ENCODE measurements around the gene PIGN. TPM values are rescaled to one million over a fixed set of nuclear protein-coding genes. Genes with fewer than 3 reads are reported as not detected.

The PIGN gene
- total RNA-seq, 1 donor from 2014 or later, result 22.6 TPM

DNA sequence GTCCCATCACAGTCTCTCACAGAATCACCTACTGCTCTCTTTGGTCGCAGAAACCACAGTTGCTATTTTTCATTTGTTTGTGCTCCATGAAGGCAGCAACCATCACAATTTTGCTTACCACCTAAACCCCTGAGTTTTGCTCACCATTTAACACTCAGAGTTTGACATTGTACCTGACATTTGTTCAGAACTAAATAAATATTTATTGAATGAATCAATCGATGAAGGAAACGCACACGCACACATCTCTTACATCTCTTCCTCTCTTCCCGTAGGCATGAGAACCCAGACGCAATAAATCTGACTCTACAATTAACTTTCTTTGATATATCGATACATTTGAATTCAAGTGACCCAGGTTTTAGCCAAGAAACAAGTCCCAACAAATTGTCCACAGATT, 188.5 kb downstream of the PIGN start:
- DNase-seq (ENCODE audit: low read depth), result no peak
- TF ChIP-seq, protein P1, sequence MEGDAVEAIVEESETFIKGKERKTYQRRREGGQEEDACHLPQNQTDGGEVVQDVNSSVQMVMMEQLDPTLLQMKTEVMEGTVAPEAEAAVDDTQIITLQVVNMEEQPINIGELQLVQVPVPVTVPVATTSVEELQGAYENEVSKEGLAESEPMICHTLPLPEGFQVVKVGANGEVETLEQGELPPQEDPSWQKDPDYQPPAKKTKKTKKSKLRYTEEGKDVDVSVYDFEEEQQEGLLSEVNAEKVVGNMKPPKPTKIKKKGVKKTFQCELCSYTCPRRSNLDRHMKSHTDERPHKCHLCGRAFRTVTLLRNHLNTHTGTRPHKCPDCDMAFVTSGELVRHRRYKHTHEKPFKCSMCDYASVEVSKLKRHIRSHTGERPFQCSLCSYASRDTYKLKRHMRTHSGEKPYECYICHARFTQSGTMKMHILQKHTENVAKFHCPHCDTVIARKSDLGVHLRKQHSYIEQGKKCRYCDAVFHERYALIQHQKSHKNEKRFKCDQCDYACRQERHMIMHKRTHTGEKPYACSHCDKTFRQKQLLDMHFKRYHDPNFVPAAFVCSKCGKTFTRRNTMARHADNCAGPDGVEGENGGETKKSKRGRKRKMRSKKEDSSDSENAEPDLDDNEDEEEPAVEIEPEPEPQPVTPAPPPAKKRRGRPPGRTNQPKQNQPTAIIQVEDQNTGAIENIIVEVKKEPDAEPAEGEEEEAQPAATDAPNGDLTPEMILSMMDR (IDR thresholded peaks at IDR 0.05; ENCODE audit: insufficient read depth, low read length, poor library complexity, severe bottlenecking), result no peak

DNA sequence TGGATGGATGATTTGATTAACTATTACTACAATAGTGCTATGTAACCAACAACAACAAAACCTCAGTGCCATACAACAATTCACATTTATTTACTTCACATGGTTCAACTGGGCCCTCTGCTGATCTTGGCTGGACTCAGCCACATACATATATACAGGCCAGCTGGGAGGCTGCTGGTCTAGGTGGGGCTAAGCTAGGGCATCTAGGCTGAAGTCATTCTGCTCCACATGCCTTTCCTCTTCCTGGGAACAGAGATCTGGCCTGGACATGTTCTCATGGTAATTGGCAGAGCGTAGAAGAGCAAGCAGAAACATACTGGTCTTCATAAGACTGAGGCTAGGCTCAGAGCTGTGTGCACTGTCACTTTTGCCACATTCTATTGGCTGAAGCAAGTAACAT, 191.2 kb downstream of the PIGN start:
- Histone ChIP-seq H3K27me3 (ENCODE audit: control insufficient read depth, insufficient read depth, low read length) (no peaks in the 10 kb centered on the region), H3K36me3 (ENCODE audit: control insufficient read depth, insufficient read depth, low read length) (no peaks in the 10 kb centered on the region), H3K4me3 (ENCODE audit: low read depth, low read length) (no peak overlapping the region)
- DNase-seq (ENCODE audit: low read depth), result no peak
- TF ChIP-seq, protein P1 (IDR thresholded peaks at IDR 0.05; ENCODE audit: insufficient read depth, low read length, poor library complexity, severe bottlenecking), result no peak

More for the DNA sequence above, 188.5 kb downstream of the PIGN start:
- no peaks in the 10 kb centered on the region for H3K36me3 ChIP-seq (ENCODE audit: control insufficient read depth, insufficient read depth, low read length)
- H3K27me3 ChIP-seq (ENCODE audit: control insufficient read depth, insufficient read depth, low read length), result no peaks in the 10 kb centered on the region
- H3K4me3 ChIP-seq (ENCODE audit: low read depth, low read length), result no peak overlapping the region

DNA sequence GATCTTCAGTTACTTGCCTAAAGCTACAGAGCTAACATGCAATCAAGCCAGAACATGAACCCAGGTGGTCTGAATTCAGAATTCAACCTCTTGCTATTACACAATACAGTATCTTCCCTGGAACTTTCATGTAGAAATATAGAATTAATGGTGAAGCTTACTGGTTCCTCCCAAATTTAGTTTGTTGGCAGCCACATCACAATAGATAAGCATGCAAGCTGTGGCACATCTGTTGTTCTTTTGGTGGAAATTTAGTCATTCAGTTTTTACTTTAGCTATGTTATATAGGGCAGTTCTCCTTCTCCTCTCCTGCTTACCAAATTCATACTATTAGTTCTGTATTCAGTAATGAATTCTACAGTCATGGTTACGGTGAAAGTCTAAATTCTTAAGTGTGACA, 193.0 kb downstream of the PIGN start:
- DNase-seq (ENCODE audit: low read depth), result no peak
- TF ChIP-seq, protein P1 (IDR thresholded peaks at IDR 0.05; ENCODE audit: insufficient read depth, low read length, poor library complexity, severe bottlenecking), result no peak
- no peaks in the 10 kb centered on the region for H3K27me3 ChIP-seq (ENCODE audit: control insufficient read depth, insufficient read depth, low read length)
- H3K36me3 ChIP-seq (ENCODE audit: control insufficient read depth, insufficient read depth, low read length), result no peaks in the 10 kb centered on the region
- no peak overlapping the region for H3K4me3 ChIP-seq (ENCODE audit: low read depth, low read length)

DNA sequence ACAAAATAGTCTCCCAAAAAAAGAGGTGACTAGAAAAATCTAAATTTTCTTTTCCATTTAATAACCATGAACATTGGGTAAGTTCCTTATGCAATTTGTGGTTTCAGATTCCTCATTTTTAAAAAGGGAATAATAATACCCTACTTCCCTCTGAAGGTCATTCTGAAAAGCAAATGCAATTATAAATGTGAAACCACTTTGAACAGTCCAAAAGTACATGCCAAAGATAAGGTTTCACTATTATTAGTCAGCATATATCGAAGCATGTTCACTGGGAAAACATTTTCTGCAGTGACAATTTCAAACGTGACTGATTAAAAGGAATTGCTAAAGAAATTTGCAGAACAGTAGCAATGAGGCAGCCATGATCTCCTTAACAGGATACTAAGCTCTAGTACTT, 193.9 kb downstream of the PIGN start:
- TF ChIP-seq, protein P1 (IDR thresholded peaks at IDR 0.05; ENCODE audit: insufficient read depth, low read length, poor library complexity, severe bottlenecking), result no peak
- H3K4me3 ChIP-seq (ENCODE audit: low read depth, low read length), result no peak overlapping the region
- no peak for DNase-seq (ENCODE audit: low read depth)
- H3K36me3 ChIP-seq (ENCODE audit: control insufficient read depth, insufficient read depth, low read length), result no peaks in the 10 kb centered on the region
- H3K27me3 ChIP-seq (ENCODE audit: control insufficient read depth, insufficient read depth, low read length), result no peaks in the 10 kb centered on the region

DNA sequence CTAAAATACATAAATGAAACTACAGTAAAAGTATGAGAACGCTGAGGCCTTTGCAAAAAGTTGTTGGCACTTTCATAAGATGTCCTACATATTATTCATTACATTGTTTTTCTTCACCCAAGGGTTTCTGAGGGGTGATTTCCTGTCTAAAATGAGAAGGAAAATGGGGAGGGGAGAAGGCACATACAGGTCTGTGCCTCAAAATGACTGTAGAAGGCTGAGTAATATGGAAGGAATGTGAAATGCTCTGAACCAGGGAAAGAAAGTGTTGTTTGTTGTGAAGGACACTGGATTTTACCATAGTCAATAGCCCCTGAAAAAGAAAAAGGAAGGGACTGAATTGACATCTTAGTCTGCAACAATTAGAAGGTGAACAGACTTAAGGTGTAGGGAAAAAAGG, 194.6 kb downstream of the PIGN start:
- H3K36me3 ChIP-seq (ENCODE audit: control insufficient read depth, insufficient read depth, low read length), result no peaks in the 10 kb centered on the region
- peak; percentile 65 for DNase-seq (ENCODE audit: low read depth)
- no peaks in the 10 kb centered on the region for H3K27me3 ChIP-seq (ENCODE audit: control insufficient read depth, insufficient read depth, low read length)
- TF ChIP-seq, protein P1 (IDR thresholded peaks at IDR 0.05; ENCODE audit: insufficient read depth, low read length, poor library complexity, severe bottlenecking), result no peak
- H3K4me3 ChIP-seq (ENCODE audit: low read depth, low read length), result no peak overlapping the region

DNA sequence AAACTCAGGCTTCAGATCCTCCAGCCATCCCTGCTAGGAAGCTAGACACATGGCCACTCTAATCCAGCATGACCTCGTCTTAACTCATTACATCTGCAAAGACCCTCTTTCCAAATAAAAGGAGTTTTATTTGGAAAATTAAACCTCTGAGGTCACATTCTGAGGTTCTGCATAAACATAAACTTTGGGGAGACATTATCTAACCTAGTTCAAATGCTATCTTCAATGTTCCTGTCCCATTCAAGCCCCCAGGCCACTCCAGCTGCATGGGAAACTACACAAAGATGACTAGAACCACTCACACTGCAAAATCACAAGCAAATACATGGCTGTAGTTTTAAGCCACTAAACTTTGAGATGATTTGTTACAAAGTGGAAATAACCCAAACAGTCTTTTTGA, 195.0 kb downstream of the PIGN start:
- DNase-seq (ENCODE audit: low read depth), result no peak
- H3K27me3 ChIP-seq (ENCODE audit: control insufficient read depth, insufficient read depth, low read length), result no peaks in the 10 kb centered on the region
- H3K36me3 ChIP-seq (ENCODE audit: control insufficient read depth, insufficient read depth, low read length), result no peaks in the 10 kb centered on the region
- TF ChIP-seq, protein P1 (IDR thresholded peaks at IDR 0.05; ENCODE audit: insufficient read depth, low read length, poor library complexity, severe bottlenecking), result no peak
- no peak overlapping the region for H3K4me3 ChIP-seq (ENCODE audit: low read depth, low read length)
